C1 segment of cervical spinal cord (tissue), 14 donors: ENCODE data around the gene PIGN.

ENCODE experiments used
- DNase-seq, 14 donors: peaks; one replicate each; lab custom pipeline; 2025; lab: John Stamatoyannopoulos, UW

Gene PIGN

DNA sequence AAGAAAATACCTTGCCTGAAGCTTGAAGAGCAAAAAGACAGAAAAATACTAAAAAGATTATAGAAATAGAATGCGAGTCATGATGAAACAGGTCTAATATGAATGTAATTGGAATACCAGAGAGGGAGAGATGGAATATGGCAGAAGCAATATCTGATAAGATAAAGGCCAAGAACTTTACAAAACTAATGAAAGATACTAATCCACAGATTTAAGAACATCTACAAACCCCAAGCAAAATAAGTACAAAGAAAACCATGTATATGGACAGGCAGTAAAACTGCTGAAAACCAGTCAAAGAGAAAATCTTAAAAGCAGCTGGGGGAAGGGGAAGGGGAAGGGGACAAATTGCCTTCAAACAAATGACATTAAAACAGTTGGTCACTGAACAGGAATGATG, 67.0 kb downstream of the PIGN start:
- DNase-seq: no peak

- DNase-seq: no peak
These were observed 68.5 kb downstream of the PIGN start for GRCh38 chr18:62118328-62118727.

GRCh38 chr18:62109676-62110075, 77.2 kb downstream of the PIGN start:
- no peak for DNase-seq

- no peak for DNase-seq
These were observed 79.0 kb downstream of the PIGN start for GRCh38 chr18:62107881-62108280.

- no peak for DNase-seq
These were observed 80.6 kb downstream of the PIGN start for GRCh38 chr18:62106271-62106670.

DNA sequence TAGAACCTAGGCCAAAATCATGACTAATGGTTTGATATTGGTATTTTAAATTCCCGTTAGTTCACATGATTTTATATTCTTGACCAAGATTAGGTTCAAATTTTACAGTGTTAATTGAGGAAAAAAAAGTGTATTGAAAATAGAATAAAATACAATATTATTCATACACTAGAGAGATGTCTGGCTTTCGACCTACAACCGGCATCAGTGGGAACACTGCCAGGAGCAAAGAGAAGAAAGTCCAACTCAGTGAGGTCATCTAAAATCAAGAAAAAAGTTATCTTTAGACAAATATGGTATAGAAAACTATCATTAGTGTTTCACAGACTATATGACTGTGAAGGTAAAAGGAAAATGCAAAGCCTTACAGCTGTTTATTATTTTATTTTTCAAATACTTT, 81.5 kb downstream of the PIGN start:
- DNase-seq: no peak

- DNase-seq: no peak
These were observed 84.6 kb downstream of the PIGN start for GRCh38 chr18:62102221-62102620.

- no peak for DNase-seq
These were observed 85.5 kb downstream of the PIGN start for GRCh38 chr18:62101321-62101721.

GRCh38 chr18:62098960-62099359, 87.9 kb downstream of the PIGN start:
- no peak for DNase-seq

DNA sequence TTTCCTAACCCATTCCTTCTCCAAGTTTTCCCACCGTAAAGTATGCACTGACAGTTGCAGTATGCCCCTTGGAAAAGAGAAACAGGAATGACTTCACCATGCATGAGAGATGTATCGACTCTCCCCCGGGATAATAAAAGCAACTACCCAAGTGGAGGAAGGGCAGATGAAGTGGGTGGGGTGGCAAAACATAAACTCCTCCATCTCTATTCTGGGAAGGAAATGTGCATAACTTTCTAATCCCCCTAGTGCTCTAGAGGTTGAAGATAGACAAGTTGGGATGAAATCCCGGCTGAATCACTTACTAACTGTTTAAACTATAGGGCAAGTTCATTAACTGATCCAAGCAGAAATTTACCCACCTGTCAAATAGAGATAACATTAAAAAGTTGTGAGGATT, 89.2 kb downstream of the PIGN start:
- DNase-seq: no peak

GRCh38 chr18:62091487-62092120, 95.3 kb downstream of the PIGN start:
- DNase-seq: no peak

- no peak for DNase-seq
These were observed 97.7 kb downstream of the PIGN start for GRCh38 chr18:62089174-62089573.

GRCh38 chr18:62088156-62088555, 98.7 kb downstream of the PIGN start:
- DNase-seq: no peak

DNA sequence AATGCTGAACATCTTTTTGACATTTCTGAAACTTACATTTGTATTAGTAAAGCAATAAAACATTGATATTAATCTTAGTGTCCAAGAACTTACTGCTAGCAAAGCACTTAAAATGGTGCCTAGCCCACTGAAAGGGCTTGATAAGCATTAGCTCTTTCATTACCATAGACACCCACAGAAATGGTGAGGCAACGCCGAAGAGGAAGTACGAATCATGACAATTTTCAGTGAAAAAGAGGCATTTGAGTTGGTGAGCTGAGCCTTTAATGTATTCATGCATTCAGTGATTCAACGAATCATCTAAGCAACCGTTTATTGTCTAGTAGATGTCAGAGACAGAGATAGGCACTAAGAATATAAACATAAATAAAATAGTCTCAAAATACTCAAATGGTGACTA, 101.1 kb downstream of the PIGN start:
- DNase-seq: no peak

- DNase-seq: no peak
These were observed 105.0 kb downstream of the PIGN start for GRCh38 chr18:62081761-62082294.

DNA sequence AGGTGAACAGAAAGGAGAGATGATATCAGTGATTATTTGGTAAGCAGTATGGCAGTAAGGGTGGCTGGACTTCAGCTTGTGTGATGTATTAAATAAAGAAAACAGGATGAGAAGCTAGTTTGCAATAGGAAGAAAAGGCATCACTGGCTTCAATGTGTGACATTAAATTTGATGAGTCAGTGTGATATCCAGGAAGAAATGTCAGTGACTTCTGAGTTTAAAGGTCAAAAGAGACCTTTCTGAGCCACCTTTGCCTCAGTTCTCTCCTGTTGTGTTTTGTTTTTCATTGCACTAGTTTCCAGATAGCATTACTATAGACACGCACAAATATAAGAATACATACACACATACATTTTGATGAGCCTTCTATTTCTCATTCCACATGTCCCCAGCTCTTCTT, 105.6 kb downstream of the PIGN start:
- no peak for DNase-seq

DNA sequence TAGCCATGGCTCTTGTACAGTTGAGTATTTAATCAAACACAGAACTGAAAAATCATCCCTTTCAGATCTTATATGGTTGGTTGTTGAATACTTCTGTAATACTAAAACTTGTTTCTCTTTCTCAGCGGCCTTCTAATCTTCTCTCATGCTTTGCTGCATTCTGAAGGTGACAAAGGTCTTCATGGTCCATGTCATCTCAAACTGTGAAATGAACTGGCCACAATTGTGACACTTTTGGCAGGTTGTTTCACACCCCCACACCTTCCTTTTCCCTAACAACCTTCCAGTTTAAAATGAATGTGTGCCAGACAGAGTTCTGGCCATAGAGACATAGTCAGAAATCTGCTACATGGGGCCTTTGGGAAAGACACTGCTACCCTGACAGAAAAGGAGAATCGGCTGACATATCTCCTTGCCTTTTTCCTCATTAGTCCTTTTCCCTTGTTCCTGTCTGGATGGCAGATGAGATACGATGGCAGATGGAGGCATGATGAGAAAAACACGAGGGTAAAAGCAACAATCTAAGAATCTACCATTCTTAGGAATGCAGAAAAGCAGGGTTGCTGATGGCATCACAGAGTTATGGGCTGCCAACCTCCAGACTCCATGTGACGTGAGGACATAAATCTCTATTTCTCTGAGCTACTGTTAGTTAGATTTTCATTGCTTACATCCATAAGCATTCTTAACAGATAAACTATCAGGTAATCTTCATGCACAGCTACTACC, 106.5 kb downstream of the PIGN start:
- peak in 1 of 14 donors; percentile 15 for DNase-seq

- no peak for DNase-seq
These were observed 113.2 kb downstream of the PIGN start for GRCh38 chr18:62073461-62074281.

DNA sequence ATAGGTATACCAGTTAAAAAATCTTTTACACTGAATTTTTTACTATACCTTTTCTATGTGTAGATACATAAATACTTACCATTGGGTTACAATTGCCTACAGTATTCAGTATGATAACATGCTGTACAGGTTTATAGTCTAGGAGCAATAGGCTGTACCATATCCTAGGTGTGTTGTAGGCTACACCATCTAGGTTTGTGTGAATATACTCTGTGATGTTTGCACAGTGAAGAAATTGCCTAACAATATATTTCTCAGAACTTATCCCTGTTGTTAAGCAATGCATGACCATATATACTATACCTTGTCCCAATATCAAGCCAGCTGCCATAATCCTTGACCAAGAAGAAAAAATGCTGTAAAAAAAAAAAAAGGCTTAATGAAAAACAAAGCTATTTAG, 114.5 kb downstream of the PIGN start:
- no peak for DNase-seq

DNA sequence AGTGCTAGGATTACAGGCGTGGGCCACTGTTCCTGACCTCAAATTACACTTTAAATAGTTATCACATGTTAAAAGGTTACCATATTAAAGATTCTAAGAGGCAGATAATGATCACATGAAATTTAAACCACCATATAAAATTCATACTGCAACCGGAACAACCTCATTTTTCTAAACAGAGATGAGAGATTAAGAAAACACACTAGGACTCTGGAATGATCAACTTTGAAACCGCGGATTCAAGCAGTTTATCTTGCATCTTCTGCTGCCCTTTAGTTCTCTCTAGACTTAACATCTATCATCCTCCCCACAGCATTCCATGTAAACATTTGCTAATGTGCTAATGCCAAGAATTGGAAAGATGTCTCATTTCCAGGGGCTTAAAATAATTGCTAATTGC, 115.8 kb downstream of the PIGN start:
- no peak for DNase-seq

- DNase-seq: no peak
These were observed 116.6 kb downstream of the PIGN start for GRCh38 chr18:62070302-62070701.

GRCh38 chr18:62069556-62069955, 117.3 kb downstream of the PIGN start:
- no peak for DNase-seq
